Dedifferentiated amniotic fluid mesenchymal stem cell (primary cell): ENCODE measurements around the gene PRM1.
"Not testable (repeated sequence)": the region's sequence is repeated elsewhere in the genome, so short reads cannot be mapped to it uniquely, and the experiment has no call there.

Experiments used
- DNase-seq: peaks from one replicate; pipeline ENCODE4 v3.0.0-alpha.2; 2016; ENCODE audit errors: extremely low spot score

Gene PRM1

GRCh38 chr16:11298143-11298900 is 17.2 kb upstream of the PRM1 start:
- DNase-seq: no peak

GRCh38 chr16:11297492-11298142 is 16.5 kb upstream of the PRM1 start:
- DNase-seq: peak; percentile 35

DNA sequence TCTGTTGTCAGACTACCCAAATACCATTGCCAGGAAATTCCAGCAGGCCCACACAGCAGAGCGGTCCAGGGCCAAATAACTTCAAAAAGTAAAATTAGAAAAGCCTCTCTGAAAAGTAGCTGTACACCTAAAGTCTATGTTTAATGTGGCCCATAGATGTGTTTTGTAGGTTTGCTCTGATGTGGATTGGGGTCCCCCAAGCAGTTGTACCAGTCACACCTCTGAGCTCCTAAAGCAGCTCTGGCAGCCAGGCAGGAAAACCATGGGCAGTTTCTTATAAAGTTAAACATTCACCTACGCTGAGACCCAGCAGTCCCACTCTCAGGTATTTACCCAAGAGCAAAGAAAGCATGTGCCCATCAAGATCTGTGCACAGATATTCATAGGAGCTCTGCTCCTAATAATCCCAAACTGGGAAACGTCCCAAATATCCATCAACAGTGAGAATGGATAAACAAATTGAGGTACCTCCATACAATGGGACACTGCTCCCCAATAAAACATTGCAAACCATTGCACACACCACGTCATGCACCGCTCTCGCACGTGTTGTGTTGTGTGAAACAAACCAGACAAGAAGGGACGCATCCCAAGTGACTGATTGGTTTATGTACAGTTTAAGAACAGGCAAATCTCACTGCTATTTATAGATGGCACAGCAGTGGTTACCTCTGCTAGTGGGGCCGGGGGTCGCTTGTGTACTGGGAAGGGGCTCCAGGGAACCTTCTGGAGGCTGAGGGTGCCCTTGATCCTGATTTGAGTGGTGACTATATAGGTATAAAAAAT is 15.8 kb upstream of the PRM1 start:
- no peak for DNase-seq

- DNase-seq: no peak
Observed at GRCh38 chr16:11296351-11296705, 15.2 kb upstream of the PRM1 start.

GRCh38 chr16:11295672-11296071 is 14.5 kb upstream of the PRM1 start:
- no peak for DNase-seq

DNA sequence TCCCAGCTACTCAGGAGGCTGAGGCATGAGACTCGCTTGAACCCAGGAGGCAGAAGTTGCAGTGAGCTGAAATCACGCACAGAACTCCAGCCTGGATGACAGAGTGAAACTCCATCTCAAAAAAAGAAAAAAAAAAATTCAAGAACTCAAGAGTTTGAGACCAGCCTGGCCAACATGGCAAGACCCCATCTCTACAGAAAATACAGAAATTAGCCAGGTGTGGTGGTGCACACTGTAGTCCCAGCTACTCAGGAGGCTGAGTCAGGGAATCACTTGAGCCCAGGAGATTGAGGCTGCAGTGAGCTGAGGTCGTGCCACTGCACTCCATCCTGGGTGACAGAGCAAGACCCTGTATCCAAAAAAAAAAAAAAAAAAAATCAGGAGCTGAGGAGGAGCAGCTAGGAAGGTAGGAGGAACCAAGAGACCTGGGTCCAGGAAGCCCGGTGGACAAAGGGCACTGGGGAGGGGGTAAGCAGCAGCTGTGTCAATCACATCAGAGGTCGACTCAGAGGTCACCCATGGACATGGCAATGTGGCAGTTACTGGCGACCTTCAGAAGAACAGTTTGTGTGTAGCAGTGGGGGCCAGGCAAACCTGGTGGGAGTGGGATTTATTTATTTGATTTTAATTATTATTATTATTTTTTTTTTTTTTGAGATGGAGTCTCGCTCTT is 11.1 kb upstream of the PRM1 start:
- DNase-seq: no peak

- DNase-seq: no peak
Observed at GRCh38 chr16:11291091-11291703, 10.1 kb upstream of the PRM1 start.

DNA sequence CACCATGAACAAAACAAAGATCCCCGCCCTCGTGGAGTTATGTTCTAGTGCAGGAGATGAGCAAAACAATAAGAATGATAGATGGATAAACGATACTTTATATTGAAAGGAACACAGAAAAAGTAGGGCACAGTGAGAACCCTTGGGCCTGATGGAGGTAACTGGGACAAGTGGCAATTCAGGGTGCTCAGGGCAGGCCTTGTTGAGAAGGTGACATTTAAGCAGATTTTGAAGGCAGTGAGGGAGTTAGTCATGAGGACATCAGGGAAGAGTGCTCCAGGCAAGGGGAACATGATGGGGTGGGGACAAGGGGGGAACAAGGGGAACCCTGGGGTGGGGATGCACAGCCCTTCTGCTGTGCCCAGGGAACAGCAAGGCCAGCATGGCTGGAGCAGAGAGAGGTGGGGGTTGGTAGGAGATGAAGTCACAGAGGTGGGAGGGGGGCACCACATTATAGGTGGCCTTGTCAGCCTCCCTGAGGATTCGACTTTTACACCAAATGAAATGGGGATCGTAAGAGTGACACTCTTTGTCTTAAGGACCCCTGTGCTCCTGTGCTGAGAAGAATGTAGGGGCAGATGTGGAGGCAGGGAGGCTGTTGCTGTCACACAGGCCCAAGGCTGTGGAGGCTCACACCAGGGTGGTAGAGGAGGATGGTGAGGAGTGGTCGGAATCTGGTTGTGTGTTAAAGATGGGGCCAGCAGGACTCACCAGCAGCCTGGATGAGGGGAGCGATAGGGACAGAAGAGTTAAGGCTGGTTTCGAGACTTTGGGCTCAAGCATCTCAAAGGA is 9.2 kb upstream of the PRM1 start:
- no peak for DNase-seq

GRCh38 chr16:11289696-11290095 is 8.6 kb upstream of the PRM1 start:
- not testable (repeated sequence) for DNase-seq

DNA sequence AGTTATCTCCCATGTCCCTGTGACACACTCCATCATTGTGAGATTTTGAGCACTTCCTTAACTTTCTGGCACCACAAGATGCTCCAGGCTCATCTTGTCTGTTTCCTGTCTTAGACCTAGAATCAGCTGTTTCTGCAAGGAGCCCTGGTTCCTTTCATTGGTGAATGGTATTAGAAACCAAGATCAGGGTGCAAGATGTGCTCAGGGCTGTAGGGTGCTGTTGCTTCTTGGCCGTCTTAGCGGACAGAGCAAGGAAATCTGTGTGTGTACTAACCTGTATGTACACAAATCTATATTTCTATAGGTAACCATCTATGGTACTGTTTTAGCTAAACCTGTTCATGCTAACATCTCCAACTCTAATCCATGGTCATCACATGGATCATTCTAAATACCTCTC is 8.1 kb upstream of the PRM1 start:
- DNase-seq: no peak

DNA sequence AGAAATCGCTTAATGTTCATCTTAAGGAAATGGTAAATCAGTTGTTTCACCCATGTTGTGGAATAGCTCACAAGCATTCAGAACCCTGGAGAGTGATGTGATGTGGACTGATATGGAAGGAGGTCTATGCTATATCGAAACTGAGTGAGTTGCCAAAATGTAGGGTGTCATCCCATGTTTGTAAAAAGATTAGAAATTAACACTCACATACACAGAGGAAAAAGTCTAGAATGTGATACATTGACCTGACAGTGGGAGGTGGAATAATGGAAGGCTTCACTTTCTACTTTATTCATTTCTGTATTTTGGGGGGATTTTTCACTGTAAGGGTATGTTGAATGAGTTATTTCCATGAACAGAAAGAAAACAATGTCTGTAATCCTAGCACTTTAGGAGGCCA is 4.7 kb upstream of the PRM1 start:
- no peak for DNase-seq

DNA sequence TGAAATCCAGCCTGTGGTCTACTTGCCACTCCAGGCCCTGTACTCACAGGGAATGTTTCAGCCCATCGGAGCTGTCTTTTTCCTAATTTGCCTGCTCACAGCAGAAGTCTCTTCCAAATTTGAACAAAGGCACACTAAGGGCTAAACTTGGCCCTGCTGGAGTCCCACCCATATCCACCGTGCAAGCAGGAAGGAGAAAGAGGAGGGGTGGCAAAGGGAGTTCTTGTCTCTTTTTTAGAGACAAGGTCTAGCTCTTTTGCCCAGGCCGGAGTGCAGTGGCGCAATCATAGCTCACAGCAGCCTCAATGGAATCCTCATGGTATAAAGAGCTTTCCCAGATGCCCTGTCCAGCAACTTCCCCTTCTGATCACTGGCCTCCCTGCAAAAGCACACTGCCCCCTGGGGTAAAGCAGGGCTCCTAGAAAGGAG is 2.7 kb upstream of the PRM1 start:
- no peak for DNase-seq

DNA sequence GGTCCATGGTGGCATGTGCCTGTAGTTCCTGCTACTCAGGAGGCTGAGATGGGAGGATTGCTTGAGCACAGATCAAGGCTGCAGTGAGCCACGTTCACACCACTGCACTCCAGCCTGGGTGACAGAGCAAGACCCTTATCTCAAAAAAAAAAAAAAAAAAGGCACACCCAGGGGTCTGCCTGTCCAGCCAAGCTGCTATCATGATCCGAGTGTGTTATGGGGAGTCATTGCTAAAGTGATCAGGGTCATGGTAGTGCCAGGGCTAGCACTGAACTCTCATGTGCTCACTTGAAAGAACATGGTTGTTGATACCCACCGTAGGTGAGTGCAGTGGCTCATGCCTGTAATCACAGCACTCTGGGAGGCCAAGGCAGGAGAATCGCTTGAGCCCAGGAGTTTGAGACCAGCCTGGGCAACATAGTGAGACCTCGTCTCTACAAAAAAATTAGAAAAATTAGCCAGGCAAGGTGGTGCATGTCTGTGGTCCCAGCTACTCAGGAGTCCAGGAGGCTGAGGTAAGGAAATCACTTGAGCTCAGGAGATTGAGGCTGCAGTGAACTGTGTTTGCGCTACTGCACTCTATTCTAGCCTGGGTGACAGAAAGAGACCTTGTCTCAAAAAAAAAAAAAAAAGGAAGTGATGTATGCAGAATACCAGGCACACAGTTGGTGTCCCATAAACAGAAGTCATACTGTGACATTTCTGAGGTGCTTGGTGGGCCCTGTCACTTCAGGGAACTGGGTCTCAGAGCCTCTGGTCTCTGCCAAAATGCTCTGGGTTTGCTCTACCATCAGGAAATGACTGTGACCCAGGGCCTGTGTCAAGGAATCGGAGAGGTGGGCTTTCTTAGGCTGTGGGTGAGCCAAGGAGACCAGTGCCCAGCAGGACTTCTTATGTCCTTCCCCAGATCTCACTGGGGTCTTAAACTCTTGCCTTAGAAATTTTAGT is 2.2 kb downstream of the PRM1 start:
- DNase-seq: no peak

DNA sequence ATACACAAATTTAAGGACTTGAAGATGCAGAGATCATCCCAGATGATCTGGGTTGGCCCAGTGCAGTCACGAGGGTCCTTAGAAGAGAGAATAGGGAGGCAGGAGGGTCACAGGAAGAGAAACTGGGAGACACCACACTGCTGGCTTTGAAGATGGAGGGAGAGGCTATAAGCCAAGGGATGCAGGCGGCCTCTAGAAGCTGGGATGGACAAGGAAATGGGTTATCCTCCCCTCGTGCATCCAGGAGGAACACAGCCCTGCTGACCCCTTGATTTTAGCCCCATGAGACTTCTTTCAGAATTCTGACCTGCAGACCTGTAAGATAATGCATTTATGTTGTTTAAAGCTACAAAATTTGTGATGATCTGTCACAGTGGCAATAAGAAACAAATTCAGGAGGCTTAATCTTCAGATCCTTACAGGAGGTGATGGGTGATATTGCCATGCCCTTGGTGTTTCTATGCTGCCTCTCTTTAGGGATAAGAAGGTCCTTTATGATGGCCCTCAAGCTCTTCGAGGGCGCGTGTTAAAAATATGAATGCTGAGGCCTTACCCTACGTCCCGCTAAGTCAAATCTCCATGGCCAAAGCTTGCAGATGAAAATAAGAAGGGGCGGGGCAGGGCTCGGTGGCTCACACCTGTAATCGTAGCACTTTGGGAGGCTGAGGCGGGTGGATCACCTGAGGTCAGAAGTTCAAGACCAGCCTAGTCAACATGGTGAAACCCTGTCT is 3.4 kb downstream of the PRM1 start:
- no peak for DNase-seq

DNA sequence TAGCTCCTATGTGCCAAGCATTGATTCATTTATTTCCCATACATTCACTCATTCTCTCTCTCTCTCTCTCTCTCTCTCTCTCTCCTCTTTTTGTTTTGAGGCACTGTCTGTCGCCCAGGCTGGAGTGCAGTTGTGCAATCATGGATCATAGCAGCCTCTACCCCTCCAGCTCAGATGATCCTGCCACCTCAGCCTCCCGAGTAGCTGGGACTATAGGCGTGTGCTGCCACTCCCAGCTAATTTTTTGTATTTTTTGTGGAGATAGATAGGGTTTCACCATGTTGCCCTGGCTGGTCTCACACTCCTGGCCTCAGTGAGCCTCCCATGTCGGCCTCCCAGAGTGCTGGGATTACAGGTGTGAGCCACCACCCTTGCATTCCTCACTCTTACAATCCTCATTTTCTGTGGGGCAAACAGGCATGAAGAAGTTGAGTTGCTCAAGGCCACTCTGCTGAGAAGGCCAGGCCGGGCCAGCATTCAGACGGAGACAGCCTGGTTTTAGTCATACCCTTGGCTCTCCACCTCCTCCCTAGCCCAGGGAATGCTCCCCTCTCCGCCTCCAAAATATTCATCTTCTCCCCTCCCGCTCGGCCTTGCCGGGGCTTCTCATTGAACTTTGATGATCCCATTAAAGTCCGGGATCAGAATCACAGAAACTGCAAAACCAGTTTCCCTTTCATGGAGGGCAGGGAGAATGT is 4.1 kb downstream of the PRM1 start:
- DNase-seq: no peak

DNA sequence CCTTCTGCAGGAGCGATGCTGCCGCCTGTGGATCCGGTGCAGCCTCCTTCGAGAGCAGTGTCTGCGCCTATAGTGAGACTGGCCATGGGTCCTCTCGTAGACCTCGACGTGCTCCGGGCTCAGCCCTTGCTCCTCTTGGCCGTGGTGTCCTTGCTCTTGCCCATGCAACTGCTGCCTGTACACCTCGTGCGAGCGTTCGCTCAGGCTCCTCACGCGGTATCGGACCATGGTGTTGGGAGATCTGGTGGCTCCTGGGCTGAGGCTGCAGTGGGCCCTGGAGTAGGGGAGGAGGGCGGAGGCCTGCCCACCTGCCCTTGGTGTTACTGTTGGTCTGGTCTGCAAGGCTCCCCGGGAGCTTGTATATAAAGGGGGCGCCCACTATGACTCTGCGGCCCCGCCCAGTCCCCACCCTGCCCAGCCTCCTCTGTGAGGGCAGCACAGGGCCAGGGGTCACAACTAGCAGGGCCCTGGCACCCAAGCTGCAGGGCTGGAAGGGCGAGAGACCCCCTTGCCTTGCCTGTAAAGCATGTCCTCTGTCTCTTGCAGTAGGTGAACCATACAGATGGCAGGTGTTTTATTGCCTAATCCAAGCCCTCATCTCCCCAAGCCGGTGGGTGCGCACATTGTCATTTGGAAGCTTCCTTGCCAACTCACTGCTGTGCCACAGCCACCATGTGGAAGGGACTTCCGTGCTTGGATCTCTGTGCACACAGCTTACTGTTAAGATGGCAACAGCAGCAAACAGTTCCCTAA is 4.8 kb downstream of the PRM1 start, which contains the start of gene PRM2:
TSS of gene PRM2 (minus strand) at position 338 of the 753 bp plus-strand sequence. CDS start at position 228, 110 bp downstream.
- DNase-seq: no peak

DNA sequence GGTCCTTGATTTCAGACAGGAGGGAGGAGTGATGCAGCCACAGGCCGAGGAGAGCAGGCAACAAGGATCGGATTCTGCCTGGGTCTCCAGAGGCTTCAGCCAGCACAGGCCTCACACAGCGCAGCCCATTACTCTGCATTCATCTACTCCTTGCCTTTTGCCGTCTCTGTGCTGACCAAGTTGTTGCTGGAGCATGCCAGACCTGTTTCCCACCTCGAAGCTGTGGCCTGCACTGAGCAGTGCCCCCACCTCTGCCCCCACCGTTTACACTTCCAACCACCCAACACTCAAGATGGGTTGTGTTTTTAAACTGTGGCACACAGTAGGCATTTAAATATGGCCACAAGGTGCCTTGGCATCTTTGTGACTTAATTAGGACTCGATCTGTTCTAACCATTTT is 6.2 kb downstream of the PRM1 start:
- DNase-seq: no peak
